IPS-20b (cell line): ENCODE results near the gene ARFGEF3.
"Not testable (repeated sequence)": the region's sequence is repeated elsewhere in the genome, so short reads cannot be mapped to it uniquely, and the experiment has no call there.

Experiments
- H3K27ac ChIP-seq: one replicate; pipeline ENCODE4 v1.5.1; 2013; ENCODE audit warnings: low read length
- H3K27me3 ChIP-seq: 2 replicates; pipeline ENCODE4 v1.6.1; 2013; ENCODE audit warnings: mild to moderate bottlenecking, low read length, inconsistent platforms; ENCODE audit not compliant: insufficient read depth
- H3K36me3 ChIP-seq: 2 replicates; pipeline ENCODE4 v1.6.1; 2013; ENCODE audit warnings: low read depth, mild to moderate bottlenecking, inconsistent platforms, low read length, moderate library complexity; ENCODE audit not compliant: insufficient read depth
- H3K4me1 ChIP-seq: 2 replicates; pipeline ENCODE4 v1.6.1; 2013; ENCODE audit warnings: mild to moderate bottlenecking, control low read depth, inconsistent platforms, low read length, moderate library complexity; ENCODE audit not compliant: insufficient read depth
- H3K4me3 ChIP-seq: 2 replicates; pipeline ENCODE4 v1.5.1; 2013; ENCODE audit warnings: mild to moderate bottlenecking, low read length, inconsistent platforms
- H3K9ac ChIP-seq: 2 replicates; pipeline ENCODE4 v1.6.1; 2013; ENCODE audit warnings: low read depth, mild to moderate bottlenecking, inconsistent platforms, low read length, moderate library complexity
- H3K9me3 ChIP-seq: 2 replicates; pipeline ENCODE4 v1.6.1; 2013; ENCODE audit warnings: mild to moderate bottlenecking, low read depth, low read length, inconsistent platforms; ENCODE audit not compliant: insufficient read depth

Gene ARFGEF3

DNA sequence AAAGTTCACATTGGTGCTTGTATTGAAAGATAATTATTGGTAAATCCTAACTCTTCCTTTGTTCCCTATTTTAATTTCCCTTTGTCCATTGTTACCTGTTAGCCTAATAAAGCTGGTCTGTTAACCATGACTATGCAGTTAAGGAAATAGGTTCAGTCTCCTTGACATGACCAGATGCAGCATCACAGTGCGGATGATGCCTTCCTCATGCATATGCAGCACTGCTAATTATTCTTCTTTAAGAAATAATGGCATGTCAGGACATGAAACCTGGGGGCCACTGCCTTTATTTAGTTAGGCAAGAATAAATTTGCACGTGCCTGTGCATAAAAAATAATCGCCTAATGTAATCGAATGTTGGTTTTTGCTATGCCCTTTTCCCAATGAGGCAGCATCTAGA is 40.1 kb downstream of the ARFGEF3 start:
- Histone ChIP-seq H3K4me1 (peaks cover 16% of the 10 kb centered on the region), H3K36me3 (no peaks in the 10 kb centered on the region), H3K9me3 (no peaks in the 10 kb centered on the region), H3K4me3 (no peak overlapping the region), H3K27ac (no peak overlapping the region), H3K9ac (no peak overlapping the region), H3K27me3 (no peaks in the 10 kb centered on the region)

DNA sequence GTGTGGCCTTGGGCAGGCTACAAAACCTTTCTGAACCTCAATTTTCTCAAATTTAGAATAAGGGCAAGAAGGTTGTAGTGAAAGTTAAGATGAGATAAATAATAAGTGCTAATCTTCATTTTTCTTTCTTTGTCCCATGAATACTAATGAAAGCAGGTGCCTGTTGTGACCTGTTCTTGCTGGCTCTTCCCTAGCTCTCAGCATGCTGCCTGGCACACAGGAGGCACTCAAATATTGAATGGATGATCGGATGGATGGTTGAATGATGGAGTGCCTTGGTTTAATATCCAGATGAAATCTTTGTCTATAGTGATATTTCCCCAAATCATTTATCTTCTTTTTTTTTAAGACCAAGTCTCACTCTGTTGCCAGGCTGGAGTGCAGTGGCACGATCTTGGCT is 41.6 kb downstream of the ARFGEF3 start:
- H3K36me3 ChIP-seq: no peaks in the 10 kb centered on the region
- H3K27ac ChIP-seq: no peak overlapping the region
- no peaks in the 10 kb centered on the region for H3K27me3 ChIP-seq
- H3K4me1 ChIP-seq: peaks cover 7% of the 10 kb centered on the region; the same call in 1 of the 2 replicates
- H3K9me3 ChIP-seq: no peaks in the 10 kb centered on the region
- no peak overlapping the region for H3K9ac ChIP-seq
- no peak overlapping the region for H3K4me3 ChIP-seq

DNA sequence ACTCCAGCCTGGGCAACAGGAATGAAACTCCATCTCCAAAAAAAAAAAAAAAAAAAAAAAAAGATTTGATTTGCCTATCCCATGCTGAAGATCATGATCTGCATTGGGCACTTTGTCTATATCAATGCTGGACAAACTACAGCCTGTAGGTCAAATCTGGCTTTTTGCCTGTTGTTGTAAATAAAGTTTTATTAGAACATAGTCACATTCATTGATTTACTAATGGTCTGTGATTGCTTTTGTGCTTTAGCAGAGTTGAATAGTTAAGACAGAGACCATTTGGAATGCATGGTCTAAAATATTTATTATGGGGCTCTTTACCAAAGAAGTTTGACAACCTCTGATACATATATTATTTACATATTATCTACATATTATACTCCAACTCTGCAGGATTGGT is 42.6 kb downstream of the ARFGEF3 start:
- Histone ChIP-seq H3K27me3 (no peaks in the 10 kb centered on the region), H3K9me3 (no peaks in the 10 kb centered on the region), H3K4me1 (no peaks in the 10 kb centered on the region; the same call in 1 of the 2 replicates), H3K27ac (no peak overlapping the region), H3K4me3 (no peak overlapping the region), H3K9ac (no peak overlapping the region), H3K36me3 (no peaks in the 10 kb centered on the region)

DNA sequence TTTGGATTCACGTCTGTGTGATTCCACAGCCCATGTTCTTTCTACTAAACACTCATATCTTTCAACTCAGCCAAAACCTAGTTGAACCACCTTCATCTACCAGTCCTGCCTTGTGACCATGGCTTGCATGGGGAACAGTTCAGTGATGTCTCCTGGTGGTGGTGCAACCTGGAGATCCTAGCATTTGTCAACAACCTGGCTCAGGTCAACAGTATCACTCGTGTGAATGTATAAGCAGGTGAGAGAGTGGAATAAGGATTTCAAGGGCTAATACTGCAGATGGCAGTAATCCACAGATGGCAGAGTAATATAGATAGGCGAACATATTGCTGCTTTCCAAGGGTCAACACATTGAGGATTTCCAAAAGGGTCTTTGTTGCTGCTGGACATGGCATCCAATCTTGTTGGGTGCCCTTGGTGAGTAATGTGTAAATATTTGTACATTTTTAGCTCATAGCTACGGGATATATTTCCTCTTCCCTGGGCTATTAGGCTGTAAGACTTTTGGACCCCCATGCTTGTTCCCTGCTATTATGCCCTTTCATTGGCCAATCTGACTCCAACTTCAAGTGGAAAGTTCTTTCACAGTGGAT is 43.1 kb downstream of the ARFGEF3 start:
- Histone ChIP-seq H3K4me3 (no peak overlapping the region), H3K9ac (no peak overlapping the region), H3K36me3 (no peaks in the 10 kb centered on the region), H3K27me3 (no peaks in the 10 kb centered on the region), H3K27ac (no peak overlapping the region), H3K9me3 (no peaks in the 10 kb centered on the region), H3K4me1 (no peaks in the 10 kb centered on the region)

- Histone ChIP-seq H3K4me3 (no peak overlapping the region), H3K4me1 (no peaks in the 10 kb centered on the region), H3K36me3 (no peaks in the 10 kb centered on the region), H3K9ac (no peak overlapping the region), H3K27me3 (no peaks in the 10 kb centered on the region), H3K27ac (no peak overlapping the region), H3K9me3 (no peaks in the 10 kb centered on the region)
Observed at GRCh38 chr6:138205437-138206094, 43.8 kb downstream of the ARFGEF3 start.

DNA sequence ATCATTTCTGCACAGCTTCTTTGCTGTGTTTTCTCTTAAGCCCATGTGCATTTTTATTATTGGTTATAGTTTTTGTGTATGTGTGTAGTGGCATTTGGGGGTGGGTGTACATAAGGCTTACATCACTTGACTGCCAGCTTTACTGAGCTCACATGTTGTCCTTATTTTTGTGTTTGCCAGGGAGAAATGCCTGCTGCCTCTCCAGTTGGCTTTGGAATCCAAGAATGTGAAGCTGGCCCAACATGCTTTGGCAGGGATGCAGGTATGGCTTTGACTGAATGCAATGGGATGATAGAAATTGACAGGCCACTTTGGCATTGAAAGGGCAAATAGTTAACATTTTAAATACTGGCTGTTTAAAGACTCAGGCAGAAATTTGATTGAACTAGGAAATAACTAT is 45.1 kb downstream of the ARFGEF3 start:
- no peak overlapping the region for H3K27ac ChIP-seq
- no peaks in the 10 kb centered on the region for H3K36me3 ChIP-seq
- no peak overlapping the region for H3K9ac ChIP-seq
- no peaks in the 10 kb centered on the region for H3K4me1 ChIP-seq
- H3K9me3 ChIP-seq: no peaks in the 10 kb centered on the region
- H3K27me3 ChIP-seq: no peaks in the 10 kb centered on the region
- no peak overlapping the region for H3K4me3 ChIP-seq

DNA sequence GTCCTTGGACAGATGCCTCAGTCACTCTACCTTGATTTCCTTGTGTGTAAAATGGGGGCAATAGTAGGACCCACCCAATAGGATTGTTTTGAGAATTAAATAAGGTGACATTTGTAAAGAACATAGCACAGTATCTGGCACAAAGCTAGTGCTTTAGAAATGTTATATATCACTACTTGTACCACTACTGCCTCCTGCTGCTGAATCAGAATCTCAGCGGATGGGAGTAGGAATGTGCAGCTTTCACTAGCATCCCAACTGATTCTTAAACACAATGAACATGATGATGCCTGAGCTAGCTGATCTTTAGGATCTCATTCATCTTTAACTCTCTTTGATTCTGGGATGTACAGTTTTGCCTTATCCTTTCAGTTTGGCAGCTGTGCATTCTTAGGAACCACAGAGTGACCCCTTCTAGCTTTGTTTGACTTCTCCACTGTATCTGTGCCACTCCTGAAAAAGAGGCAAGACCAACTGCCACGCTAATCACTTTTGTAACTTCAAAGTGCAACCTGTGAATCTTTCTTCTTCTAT is 49.4 kb downstream of the ARFGEF3 start:
- Histone ChIP-seq H3K4me3 (no peak overlapping the region), H3K27ac (no peak overlapping the region), H3K36me3 (no peaks in the 10 kb centered on the region), H3K9ac (no peak overlapping the region), H3K9me3 (no peaks in the 10 kb centered on the region), H3K4me1 (no peaks in the 10 kb centered on the region), H3K27me3 (no peaks in the 10 kb centered on the region)

GRCh38 chr6:138211601-138212000 is 49.9 kb downstream of the ARFGEF3 start:
- Histone ChIP-seq H3K27me3 (no peaks in the 10 kb centered on the region), H3K9me3 (no peaks in the 10 kb centered on the region), H3K9ac (no peak overlapping the region), H3K4me3 (no peak overlapping the region), H3K27ac (no peak overlapping the region), H3K36me3 (no peaks in the 10 kb centered on the region), H3K4me1 (no peaks in the 10 kb centered on the region)

DNA sequence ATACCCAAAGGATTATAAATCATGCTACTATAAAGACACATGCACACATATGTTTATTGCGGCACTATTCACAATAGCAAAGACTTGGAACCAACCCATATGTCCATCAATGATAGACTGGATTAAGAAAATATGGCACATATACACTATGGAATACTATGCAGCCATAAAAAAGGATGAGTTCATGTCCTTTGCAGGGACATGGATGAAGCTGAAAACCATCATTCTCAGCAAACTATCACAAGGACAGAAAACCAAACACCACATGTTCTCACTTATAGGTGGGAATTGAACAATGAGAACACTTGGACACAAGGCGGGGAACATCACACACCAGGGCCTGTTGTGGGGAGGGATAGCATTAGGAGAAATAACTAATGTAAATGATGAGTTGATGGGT is 50.8 kb downstream of the ARFGEF3 start:
- not testable (repeated sequence) for H3K36me3 ChIP-seq, H3K27me3 ChIP-seq, H3K4me3 ChIP-seq, H3K27ac ChIP-seq, H3K9ac ChIP-seq, H3K9me3 ChIP-seq, H3K4me1 ChIP-seq

- Histone ChIP-seq H3K4me1 (no peaks in the 10 kb centered on the region), H3K9me3 (no peaks in the 10 kb centered on the region), H3K4me3 (no peak overlapping the region), H3K27ac (no peak overlapping the region), H3K36me3 (no peaks in the 10 kb centered on the region), H3K9ac (no peak overlapping the region), H3K27me3 (no peaks in the 10 kb centered on the region)
Observed at GRCh38 chr6:138215093-138215782, 53.5 kb downstream of the ARFGEF3 start.

DNA sequence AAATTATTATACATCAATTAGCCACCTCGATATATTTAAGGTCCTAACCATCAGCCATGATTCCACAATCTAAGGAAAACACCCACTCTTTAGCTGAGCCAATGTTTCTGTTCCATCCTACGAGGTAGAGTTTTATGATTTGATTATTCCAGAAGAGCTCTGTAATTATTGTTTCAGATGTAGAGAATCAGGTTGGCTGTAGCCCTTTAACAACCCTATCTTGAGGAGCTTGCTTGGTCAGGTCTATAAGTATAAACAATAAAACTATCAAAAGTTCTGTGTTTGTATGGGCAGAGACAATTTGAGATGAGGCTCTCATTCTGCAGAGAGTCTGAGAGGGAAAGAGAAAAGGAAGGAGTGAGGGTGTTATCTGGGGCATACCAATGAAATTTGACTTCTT is 56.7 kb downstream of the ARFGEF3 start, which contains the start of gene PBOV1:
Gene PBOV1, minus strand, starts transcription at position 43 of the 400 bp plus-strand sequence. CDS start 96 bp downstream, outside the sequence.
- Histone ChIP-seq H3K27ac (no peak within 1 kb of the TSS), H3K36me3 (no peaks in the 10 kb centered on the region), H3K4me1 (no peaks in the 10 kb centered on the region), H3K9me3 (no peaks in the 10 kb centered on the region), H3K4me3 (no peak within 1 kb of the TSS), H3K27me3 (no peaks in the 10 kb centered on the region), H3K9ac (no peak within 1 kb of the TSS)

GRCh38 chr6:138219398-138219797 is 57.7 kb downstream of the ARFGEF3 start:
- Histone ChIP-seq H3K27ac (no peak overlapping the region), H3K36me3 (no peaks in the 10 kb centered on the region), H3K9me3 (no peaks in the 10 kb centered on the region), H3K4me1 (no peaks in the 10 kb centered on the region), H3K27me3 (no peaks in the 10 kb centered on the region), H3K4me3 (no peak overlapping the region), H3K9ac (no peak overlapping the region)
